Suppressor macrophage treated with lipopolysaccharide for 4 hours (primary cell): ENCODE results near the gene WFIKKN1.

ENCODE experiments used
- DNase-seq: peaks from one replicate; pipeline ENCODE4 v3.0.0-alpha.2; 2020

Gene WFIKKN1

DNA sequence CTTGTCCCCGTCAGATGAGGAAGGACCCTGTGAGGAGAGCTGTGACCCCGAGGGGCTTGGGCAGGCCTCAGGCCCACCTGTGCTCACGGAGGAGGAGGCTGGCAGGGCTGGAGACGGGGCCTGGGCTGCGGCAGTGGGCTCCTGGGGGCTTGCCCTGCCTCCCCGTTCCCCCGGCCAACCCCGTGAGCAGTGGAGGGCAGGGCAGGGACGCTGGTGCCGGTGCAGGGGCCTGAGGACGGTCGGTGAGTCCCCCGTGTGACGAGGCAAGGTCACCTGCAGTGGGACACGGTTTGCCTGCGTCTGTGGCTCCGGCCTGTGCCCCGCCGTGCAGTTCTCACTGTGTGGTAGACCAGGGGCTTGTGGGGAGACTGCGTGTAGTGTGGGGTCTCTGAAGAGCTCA lies 28.8 kb downstream of the WFIKKN1 start:
- DNase-seq, result no peak

GRCh38 chr16:660132-660458 lies 29.3 kb downstream of the WFIKKN1 start:
- no peak for DNase-seq

DNA sequence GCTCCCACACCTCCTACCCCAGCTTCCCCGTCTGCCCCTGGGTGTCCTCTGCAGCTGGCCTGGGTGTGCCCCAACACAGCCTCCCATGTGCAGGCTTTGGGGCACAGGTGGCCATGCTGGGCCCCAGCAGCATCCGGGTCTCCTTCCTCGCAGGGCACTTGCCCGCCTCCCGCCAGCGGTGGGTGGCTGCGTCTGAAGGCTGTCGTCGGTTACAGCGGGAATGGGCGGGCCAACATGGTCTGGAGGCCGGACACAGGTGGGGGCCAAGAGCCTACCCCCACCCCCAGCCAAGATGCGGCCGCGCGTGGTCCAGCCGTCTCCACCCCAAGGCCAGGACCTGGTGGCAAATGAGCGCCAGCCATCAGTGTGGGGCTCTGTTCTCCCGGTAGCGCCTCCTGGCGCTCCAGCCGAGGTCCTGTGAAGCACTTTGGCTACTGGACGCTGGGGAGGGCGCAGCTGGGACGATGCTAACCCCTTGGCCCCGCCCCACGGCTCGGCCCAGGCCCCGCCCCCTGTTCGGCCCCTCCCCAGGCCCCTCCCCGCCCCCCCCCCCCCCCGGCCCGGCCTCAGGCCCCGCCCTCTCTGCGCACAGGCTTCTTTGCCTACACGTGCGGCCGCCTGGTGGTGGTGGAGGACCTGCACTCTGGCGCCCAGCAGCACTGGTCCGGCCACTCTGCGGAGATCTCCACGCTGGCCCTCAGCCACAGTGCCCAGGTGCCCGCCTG lies 29.8 kb downstream of the WFIKKN1 start:
- DNase-seq, result peak; percentile 95

GRCh38 chr16:661184-661821 lies 30.5 kb downstream of the WFIKKN1 start:
- no peak for DNase-seq

DNA sequence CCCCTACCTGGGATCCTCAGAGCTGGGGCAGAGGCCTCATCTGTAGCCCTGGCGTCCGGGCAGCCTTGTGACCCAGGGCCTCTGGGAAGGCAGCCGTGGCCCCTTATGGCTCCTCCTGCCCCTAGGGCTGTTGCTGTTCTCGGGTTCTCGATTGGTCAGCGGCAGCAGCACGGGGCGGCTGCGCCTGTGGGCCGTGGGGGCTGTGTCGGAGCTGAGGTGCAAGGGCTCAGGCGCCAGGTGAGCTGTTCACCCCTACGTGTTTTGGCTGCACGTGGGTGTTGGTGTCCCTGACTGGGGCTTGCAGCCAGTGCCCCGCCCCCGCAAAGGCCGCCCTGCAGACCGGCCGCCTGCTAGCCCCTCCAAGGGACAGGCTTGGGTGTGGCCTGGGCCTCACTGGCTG lies 31.3 kb downstream of the WFIKKN1 start:
- no peak for DNase-seq

DNA sequence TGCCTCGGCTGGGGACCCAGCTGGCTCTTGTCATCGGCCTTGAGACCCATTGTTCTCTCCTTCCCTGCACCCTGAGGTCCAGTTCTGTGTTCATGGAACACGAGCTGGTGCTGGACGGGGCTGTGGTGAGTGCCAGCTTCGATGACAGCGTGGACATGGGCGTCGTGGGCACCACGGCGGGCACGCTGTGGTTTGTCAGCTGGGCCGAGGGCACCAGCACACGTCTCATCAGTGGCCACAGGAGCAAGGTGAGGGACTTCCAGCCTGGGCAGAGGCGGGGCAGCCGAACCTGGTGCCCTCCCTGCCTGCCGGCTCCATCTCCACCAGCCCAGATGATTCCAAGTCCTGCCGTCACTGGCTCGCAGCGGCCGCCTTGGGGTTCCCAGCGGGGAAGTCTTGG lies 31.8 kb downstream of the WFIKKN1 start:
- no peak for DNase-seq

GRCh38 chr16:666572-666971 lies 35.8 kb downstream of the WFIKKN1 start:
- no peak for DNase-seq

DNA sequence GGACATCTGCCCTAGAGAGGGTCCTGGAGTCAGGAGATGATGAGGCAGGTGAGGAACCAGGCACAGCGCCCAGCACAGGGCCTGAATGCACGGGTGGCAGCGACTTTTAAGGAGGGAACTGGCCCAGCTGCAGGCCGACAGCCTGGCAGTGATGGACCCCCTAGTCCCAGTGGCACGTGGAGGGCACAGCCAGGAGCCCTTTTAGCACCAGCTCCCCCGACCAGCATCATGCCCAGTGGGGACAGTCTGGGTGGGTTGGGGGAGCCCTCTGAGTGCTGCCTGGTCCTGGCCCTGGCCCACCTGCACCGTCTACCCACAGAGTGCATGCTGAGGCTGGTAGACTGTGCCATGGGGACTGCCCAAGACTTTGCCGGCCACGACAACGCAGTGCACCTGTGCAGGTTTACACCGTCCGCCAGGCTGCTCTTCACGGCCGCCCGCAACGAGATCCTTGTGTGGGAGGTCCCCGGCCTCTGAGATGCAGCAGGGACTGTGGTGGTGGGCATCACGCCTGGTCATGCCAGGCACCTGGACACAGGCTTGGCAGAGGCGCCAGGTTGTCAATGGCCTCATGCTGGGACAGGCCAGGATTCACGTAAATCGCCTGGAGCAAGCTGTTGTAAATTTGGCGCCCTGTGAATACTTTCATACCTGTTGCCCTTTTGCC lies 36.5 kb downstream of the WFIKKN1 start:
- no peak for DNase-seq

DNA sequence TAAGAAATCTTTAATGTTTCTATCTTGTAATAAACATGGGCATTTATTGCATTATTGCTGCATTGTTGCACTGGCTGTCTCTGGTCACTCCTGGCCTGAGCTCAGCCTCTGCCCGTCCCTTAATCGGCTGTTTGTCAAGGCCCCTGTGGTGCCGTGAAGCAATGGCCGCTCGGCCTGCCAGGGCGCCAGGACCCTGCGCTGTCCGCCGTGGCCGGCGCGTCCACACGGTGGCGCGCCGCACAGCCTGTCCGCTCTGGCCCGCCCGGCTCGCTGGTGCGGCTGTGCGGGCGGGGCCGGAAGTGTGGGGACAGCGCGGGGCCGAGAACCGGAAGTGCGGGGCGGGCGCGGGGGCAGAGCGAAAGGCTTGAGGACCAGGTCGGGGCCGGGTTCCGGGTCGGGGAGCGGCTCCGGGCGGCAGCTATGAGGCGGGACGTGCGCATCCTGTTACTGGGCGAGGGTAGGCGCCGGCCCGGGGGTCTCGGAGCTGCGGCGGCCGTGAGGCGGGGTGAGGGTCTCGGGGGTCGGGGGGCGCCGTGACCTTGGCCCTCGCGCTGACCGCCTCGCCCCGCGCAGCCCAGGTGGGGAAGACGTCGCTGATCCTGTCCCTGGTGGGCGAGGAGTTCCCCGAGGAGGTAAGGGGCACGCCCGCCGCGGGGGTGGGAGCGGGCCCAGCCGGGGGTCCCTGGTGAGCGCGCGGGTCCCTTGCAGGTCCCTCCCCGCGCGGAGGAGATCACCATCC lies 37.2 kb downstream of the WFIKKN1 start, which contains the start of gene RHOT2:
RHOT2 (plus strand) TSS at position 353 of the 739 bp plus-strand sequence; CDS start at position 421, 68 bp downstream.
- DNase-seq, result peak; percentile 98

GRCh38 chr16:668519-669171 lies 37.9 kb downstream of the WFIKKN1 start:
- DNase-seq, result no peak

- DNase-seq, result no peak
Measured at GRCh38 chr16:669666-670065, 38.9 kb downstream of the WFIKKN1 start.

DNA sequence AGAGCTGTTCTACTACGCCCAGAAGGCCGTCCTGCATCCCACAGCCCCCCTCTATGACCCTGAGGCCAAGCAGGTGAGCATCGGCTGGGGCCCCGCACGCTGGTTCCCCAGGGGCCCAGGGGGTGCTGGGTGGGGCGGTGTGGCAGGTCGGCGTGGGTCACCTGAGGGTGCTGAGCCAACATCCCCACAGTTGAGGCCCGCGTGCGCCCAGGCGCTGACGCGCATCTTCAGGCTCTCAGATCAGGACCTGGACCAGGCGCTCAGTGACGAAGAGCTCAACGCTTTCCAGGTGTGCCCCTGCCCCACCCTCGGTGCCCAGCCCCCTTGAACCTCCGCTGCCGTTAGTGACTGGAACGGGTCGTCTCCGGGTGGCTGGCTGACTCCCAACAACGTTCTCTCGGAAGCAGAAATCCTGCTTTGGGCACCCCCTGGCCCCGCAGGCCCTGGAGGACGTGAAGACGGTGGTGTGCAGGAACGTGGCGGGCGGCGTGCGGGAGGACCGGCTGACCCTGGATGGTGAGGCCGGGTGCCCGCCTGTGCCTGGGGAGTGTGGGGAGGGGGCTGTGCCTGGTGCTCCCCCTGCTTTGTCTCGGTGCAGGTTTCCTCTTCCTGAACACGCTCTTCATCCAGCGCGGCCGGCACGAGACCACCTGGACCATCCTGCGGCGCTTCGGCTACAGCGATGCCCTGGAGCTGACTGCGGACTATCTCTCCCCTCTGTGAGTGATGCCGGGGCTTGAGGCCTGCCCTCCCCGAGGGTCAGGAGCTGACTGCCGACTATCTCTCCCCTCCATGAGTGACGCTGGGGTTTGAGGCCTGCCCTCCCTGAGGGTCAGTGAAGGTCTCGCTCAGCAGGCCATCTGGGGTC lies 39.9 kb downstream of the WFIKKN1 start:
- DNase-seq, result no peak

DNA sequence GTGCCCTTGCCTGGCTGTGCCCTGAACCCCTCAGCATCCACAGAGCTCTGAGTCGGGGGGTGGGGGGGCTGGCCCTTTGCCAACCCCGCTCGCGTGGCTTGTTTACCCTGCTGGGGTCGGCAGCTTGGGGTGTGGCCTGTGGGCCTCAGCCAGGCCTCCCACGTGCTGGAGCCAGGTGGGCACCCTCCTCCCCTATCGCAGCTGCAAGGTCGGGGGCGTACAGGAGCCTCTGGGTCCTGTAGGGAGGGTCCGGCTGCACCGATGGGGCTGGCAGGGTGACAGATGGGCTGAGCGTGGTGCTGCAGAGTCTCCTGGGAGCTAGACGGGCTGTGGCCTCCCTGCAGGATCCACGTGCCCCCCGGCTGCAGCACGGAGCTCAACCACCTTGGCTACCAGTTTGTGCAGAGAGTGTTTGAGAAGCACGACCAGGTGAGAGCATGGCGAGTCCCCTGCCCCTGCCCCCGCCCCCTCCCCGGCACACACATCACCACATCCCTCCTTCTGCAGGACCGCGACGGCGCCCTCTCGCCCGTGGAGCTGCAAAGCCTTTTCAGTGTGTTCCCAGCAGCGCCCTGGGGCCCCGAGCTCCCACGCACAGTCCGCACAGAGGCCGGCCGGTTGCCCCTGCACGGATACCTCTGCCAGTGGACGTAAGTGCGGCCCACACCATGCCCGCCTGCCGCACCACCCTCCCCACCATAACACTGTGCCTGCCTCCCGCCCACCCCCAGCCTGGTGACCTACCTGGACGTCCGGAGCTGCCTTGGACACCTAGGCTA lies 40.8 kb downstream of the WFIKKN1 start:
- DNase-seq, result no peak

- DNase-seq, result no peak
Measured at GRCh38 chr16:672371-672770, 41.6 kb downstream of the WFIKKN1 start.

DNA sequence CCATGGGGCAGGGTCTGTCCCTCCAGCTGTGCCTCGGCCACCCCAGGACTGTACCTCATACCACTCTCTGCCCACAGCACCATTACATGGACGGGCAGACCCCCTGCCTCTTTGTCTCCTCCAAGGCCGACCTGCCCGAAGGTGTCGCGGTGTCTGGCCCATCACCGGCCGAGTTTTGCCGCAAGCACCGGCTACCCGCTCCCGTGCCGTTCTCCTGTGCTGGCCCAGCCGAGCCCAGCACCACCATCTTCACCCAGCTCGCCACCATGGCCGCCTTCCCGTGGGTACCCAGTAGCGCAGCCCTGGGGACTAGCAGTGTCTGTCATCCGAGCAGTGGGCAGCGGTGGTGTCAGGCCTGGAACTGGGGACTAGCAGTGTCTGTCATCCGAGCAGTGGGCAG lies 42.1 kb downstream of the WFIKKN1 start:
- no peak for DNase-seq

- DNase-seq, result no peak
Measured at GRCh38 chr16:673399-673991, 42.7 kb downstream of the WFIKKN1 start.

GRCh38 chr16:674214-674881 lies 43.6 kb downstream of the WFIKKN1 start:
- DNase-seq, result no peak

DNA sequence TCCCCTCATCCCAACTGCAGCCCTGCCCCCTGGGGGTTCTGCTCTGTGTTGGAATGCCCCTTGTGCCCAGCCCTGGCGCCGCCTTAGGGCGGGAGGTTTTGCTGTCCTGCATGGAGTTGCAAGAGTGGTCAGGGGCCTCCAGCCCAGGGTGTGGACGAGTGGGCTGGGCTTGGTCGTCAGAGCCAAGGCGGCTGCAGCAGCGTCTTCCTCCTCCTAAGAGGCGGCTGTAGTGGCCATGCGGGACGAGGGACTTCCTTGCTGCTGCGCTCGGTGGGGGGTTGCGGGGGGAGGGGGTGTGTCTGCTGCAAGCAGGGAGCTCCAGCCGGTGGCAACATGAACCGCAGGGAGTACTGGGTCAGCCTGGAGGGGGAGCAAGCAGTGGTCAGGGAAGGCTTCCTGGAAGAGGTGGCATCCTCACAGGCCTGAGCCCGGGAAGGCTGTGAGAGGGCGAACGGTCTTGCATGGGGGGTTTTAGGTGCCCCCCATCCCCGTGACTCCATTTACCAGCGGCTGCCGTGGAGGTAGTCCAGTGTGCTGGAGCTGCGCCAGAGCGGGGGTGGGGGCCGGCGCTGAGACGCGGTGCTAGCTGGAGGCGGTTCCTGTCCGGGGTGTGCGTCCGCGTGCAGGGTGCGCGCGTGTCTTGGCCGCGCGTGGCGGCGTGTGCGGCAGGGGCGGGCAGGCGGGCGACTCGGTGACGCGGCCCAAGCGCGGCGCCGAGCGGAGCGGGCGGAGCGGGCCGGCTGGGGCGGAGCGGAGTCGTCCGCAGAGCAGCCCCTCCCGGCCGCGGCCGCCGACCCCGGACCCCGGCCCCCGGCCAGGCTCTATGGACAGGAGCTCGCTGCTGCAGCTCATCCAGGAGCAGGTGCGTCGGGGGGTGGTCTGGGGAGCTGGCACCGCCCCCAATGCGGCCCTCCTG lies 44.4 kb downstream of the WFIKKN1 start, which contains the start of gene RHBDL1:
RHBDL1 (plus strand) TSS at position 704 of the 916 bp plus-strand sequence; CDS start at position 824, 120 bp downstream.
- peak; percentile 20 for DNase-seq
